ENCODE data around the gene TP53I11. TPM values are rescaled to one million over a fixed set of nuclear protein-coding genes. Genes with fewer than 3 reads are reported as not detected.

The TP53I11 gene
- total RNA-seq, 1 donor from 2014 or later, result 3.3 TPM

DNA sequence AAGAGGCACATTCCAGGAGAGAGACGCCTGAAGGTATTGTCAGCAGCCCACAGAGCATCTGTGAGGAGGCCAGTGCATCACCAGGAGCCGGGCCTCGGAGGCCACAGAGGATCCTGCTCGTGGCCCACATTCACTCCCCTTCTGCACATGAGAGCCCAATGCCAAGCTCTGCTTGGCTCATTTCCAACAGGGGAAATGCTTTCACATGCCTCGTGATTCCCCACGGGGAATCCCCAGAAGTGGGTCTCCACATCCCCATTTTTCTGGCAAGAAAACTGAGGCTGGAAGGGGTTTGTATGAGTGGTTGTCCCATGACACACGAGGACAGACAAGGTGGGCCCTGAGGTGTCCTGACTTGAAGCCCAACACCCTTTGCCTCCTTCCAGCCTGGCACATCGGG lies 34.4 kb downstream of the TP53I11 start:
- intact Hi-C loops (cut with micrococcal nuclease), result no loop called here

DNA sequence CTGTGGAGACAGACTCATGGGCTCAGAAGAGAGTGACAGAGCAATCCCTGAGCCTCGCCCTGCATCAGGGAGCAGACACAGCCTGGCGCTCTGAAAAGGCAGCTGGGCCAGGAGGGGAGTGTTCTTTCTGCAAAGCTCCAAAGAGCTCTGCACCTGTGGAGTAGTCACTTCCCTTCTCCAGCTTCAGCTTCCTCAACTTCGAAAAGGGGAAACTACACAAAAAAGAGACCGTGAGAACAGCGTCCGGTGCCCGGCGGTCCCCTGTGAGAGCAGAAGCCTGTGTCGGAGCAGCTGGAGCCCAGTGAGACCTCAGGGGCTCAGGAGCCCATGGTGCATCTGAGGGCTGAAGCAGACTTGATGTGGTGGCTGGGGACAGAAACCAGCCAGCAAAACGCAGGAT lies 35.1 kb downstream of the TP53I11 start:
- intact Hi-C loops (cut with micrococcal nuclease), result no loop called here

DNA sequence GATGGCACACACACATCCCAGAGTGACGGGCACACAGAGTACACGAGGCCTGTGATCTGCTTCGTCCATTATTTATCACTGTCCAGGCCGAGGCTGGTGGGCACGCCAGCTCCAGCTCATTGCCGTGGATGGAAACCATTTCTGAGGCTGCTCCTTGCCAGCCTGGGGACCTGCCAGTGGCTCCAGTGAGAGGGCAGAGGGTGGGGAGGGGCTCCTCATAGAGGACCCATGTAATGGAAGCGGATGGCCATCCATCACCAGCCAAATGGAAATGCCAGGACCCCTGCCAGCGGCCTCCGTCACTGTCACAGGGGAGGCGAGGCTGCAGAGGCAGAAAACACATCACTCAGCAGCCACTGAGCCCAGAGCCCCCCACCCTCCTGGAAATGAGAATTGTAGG lies 35.7 kb downstream of the TP53I11 start:
- intact Hi-C loops (cut with micrococcal nuclease), result no loop called here

- intact Hi-C loops (cut with micrococcal nuclease), result no loop called here
Observed at GRCh38 chr11:44914105-44914504, 36.6 kb downstream of the TP53I11 start.

GRCh38 chr11:44913502-44913901 lies 37.2 kb downstream of the TP53I11 start:
- intact Hi-C loops (cut with micrococcal nuclease), result no loop called here

DNA sequence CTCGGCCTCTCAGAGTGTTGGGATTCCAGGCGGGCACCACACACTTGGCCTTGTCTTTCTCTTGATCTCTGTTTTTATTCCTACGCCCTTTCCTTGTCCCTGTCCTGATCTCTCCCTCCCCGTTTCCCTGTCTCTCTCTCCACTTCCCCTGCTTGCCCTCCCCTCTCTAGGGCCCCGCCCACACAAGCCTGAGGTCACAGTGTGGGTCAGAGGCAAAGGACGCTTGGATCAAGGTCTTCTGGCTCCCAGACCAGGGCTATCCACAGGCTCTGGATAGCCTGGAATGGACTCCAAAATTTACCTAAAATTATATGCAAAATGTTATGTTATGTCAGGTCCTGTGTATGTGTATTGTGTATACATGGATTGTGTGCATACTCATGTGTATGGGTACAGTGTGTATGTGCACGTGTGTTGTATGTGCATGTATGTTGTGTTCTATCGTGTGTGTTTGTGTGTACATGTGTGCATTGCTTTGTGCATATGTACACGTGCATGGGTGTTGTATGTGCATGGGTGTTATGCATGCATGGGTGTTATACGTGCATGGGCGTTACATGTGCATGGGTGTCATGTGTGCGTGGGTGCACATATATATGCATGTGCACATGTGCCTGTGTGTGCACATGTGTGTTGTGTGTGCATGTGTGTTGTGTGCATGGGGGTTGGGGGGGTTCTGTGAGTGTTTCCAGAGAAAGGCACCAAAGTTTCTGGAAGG lies 38.3 kb downstream of the TP53I11 start:
- intact Hi-C loops (cut with micrococcal nuclease), result no loop called here

- intact Hi-C loops (cut with micrococcal nuclease), result loop anchor here (1.0 kb wide), 3 partner anchors 184 to 355 kb away; no protein-coding TSS in a partner anchor
Observed at GRCh38 chr11:44911029-44911814, 39.5 kb downstream of the TP53I11 start.

GRCh38 chr11:44910591-44910990 lies 40.1 kb downstream of the TP53I11 start:
- intact Hi-C loops (cut with micrococcal nuclease), result no loop called here

GRCh38 chr11:44909557-44909956 lies 41.1 kb downstream of the TP53I11 start:
- intact Hi-C loops (cut with micrococcal nuclease), result no loop called here

- intact Hi-C loops (cut with micrococcal nuclease), result no loop called here
Observed at GRCh38 chr11:44906649-44907048, 44.0 kb downstream of the TP53I11 start.

DNA sequence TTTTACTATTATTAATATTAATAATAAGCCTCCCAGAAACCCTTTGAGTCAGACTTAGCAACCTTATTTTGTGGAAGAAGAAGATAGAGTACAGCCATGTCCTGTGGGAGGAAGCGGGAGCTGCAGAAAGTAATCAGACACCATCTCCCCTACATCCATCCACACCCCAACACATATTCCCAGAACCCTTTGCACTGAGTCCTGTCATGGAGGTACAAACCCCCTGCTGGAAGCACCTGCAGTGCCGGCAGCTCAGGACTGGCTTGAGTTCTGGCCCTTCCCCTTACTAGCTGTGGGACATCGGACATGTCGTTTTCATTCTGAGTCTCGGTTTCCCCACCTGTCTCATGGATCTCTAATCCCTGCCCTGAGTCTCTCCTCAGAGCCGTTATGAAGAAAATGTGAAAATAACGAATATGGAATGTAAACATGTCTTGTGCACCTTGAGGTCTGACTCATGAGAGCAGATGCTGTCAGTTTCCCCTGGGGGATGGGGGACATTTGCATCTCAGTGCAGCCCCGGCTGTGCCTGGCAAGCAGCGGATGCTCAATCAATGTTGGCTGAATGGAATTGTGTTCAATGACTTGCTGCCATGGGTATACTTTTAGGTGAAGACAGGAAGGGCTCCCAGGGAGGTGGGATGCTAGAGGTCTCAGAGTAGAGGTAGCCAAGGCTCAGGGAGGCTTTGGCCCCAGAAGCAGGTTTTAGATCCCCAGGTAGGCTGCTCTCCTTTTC lies 45.4 kb downstream of the TP53I11 start:
- intact Hi-C loops (cut with micrococcal nuclease), result no loop called here

GRCh38 chr11:44904261-44905020 lies 46.2 kb downstream of the TP53I11 start:
- intact Hi-C loops (cut with micrococcal nuclease), result no loop called here

DNA sequence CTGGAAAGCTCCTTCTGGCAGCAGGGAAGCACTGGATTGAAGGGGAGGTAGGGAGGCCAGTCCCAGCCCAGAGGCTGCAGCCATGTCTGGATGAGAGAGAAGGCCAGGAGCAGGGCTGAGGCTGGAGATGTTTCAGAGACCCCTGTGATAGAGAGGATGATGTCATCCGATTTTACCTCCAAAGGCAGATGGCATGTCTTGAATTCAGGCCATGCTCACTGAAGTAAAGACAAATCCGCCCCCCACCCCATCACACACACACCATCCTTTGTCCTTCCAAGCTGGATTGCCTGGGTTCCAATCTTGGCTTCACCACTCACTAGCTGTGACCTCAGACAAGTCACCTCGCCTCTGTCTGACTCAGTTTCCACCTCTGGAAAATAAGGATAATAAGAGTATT lies 47.2 kb downstream of the TP53I11 start:
- intact Hi-C loops (cut with micrococcal nuclease), result no loop called here

DNA sequence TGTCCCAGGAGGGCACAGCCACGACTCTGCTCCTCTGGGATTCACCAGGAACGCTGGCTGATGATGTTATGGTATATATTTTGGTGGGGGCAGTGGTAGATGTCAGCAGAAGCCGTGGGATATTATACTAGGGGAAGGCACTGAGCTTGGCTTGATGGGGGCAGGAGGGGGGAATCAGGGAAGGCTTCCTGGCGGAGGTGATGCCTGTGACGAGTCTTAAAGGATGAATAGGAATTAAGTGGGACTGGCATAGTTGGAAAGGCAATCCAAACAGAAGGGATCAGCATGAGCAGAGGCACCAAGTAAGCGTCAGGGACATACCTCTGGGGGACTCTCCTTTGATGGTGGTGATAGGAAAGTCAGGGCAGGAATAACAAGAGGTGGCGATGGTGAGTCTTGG lies 47.6 kb downstream of the TP53I11 start:
- intact Hi-C loops (cut with micrococcal nuclease), result no loop called here

DNA sequence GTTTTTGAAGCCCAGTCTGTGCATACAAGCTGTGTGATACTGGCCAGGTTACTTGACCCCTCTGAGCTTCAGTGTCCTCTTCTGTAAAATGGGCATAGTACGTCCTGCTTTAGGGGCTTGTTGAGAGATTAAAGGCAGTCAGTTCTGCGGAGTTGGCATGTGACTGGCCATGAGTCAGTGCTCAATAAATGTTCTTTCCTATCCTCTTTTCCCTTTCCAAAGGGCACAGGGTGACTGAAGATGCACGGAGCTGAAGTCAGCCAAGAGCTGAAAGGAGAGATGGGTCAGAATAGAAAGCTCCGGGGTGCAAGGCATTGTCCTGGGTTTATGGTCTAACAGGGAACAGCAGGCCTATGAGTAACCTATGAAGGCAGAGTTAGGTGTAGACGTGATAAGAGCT lies 48.9 kb downstream of the TP53I11 start:
- intact Hi-C loops (cut with micrococcal nuclease), result no loop called here

GRCh38 chr11:44901120-44901633 lies 49.5 kb downstream of the TP53I11 start:
- intact Hi-C loops (cut with micrococcal nuclease), result no loop called here

DNA sequence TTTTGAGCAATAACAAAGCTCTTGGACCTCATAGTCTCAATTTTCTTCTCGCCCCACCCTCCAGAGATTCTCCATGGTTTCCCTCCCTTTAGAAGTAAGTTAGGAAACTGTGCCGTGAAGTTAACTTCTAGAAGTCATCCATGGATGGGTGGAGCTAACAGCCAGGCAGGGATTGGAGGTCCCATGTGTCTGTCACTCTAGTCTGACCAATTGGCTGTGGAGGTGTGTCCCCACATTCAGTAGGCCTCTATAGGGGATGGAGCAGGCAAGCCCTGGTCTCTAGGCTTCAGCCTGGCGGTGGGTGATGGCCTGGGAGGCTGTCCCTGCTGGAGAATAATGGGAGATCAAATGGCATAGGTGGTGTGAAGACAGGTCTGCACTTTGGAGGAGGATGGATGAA lies 50.7 kb downstream of the TP53I11 start:
- intact Hi-C loops (cut with micrococcal nuclease), result no loop called here

GRCh38 chr11:44893846-44894617 lies 56.7 kb downstream of the TP53I11 start:
- intact Hi-C loops (cut with micrococcal nuclease), result loop anchor here (1.0 to 5.0 kb wide), 4 partner anchors 31 to 338 kb away; partner anchors contain the start of gene TSPAN18

DNA sequence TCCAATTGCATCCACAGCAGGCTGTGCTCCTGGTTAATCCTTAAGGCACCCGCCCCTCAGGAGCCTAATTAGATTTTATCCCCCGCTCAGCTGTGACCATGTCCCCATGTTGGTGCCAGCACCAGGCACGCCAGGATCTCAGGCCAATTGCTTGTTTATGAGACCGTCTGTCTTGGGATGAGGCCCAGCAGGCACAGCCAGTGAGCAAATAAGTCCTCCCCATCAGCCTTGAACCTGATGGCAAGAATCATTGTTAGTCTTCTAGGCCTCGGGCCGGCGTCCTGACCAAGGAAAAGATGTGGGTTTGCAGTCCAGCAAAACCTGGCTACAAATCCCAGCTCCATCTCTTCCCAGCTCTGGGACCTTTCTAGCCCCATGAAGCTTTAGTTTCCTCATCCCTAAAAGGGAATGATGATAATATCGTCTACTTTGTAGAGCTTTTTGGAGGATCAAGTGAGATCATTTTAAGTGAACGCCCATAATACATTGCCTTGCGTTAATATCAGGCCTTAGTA lies 57.3 kb downstream of the TP53I11 start:
- intact Hi-C loops (cut with micrococcal nuclease), result loop anchor here (5.0 kb wide), 1 partner anchor 166 kb away; the partner anchor contains the start of gene TSPAN18

DNA sequence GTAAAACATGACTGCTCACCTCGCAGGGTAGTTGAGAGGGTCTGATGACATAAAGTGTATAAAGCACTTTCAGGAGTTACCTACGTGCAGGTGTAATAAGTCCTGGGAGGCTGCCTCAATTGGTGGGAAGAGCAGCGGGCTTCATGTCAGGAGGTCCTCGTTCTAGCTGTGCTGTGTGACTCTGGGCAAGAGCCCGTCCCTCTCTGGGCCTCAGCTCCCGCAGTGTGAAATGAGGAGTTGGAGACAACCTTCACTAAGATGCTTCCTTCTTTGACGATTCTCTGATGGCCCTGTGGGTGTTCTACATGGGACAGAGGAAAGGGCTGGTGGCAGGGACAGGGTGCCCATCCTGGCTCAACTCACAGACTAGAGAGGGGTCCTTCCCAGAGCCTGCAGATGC lies 57.8 kb downstream of the TP53I11 start:
- intact Hi-C loops (cut with micrococcal nuclease), result loop anchor here (5.0 kb wide), 1 partner anchor 166 kb away; the partner anchor contains the start of gene TSPAN18

All from T-helper 2 cell treated with Interferon-gamma antibody and Interleukin-4, amounts not matched to agents 100 ng/mL and 5 ng/mL, for 36 hours (primary cell).